NCI-H1105 (cell line): ENCODE results near the gene ARHGEF38.
"Not testable (repeated sequence)": the region's sequence is repeated elsewhere in the genome, so short reads cannot be mapped to it uniquely, and the experiment has no call there.

Experiments
- DNase-seq: peaks from one replicate; lab custom pipeline; 2025; lab: John Stamatoyannopoulos, UW

Gene ARHGEF38

GRCh38 chr4:105714071-105714521 lies 161.7 kb downstream of the ARHGEF38 start:
- DNase-seq = no peak

- no peak for DNase-seq
Measured at GRCh38 chr4:105714932-105715331, 162.5 kb downstream of the ARHGEF38 start.

- DNase-seq = peak; percentile 19
Measured at GRCh38 chr4:105715692-105716278, 163.4 kb downstream of the ARHGEF38 start.

- no peak for DNase-seq
Measured at GRCh38 chr4:105719204-105719603, 166.8 kb downstream of the ARHGEF38 start.

GRCh38 chr4:105725623-105726022 lies 173.2 kb downstream of the ARHGEF38 start:
- DNase-seq = no peak

- not testable (repeated sequence) for DNase-seq
Measured at GRCh38 chr4:105729895-105730294, 177.5 kb downstream of the ARHGEF38 start.
